KMS-11 (cell line): ENCODE measurements around the gene CACFD1.

Experiments
- H2AFZ ChIP-seq: fragments of 200-600 bp; sonication (generic); 2 replicates; pipeline ENCODE4 v1.6.1; 2016; ENCODE audit warnings: antibody characterized with exemption, mixed run types, low read depth
- H3K27ac ChIP-seq: fragments of 200-600 bp; sonication (generic); 2 replicates; pipeline ENCODE4 v1.6.1; 2016; ENCODE audit warnings: mild to moderate bottlenecking, mixed run types
- H3K27me3 ChIP-seq: fragments of 200-600 bp; sonication (generic); 2 replicates; pipeline ENCODE4 v1.6.1; 2017; ENCODE audit warnings: mild to moderate bottlenecking, low read depth, mixed run types, moderate library complexity; ENCODE audit not compliant: insufficient read depth
- H3K36me3 ChIP-seq: fragments of 200-600 bp; sonication (generic); 2 replicates; pipeline ENCODE4 v1.6.1; 2017; ENCODE audit warnings: mild to moderate bottlenecking, mixed run types; ENCODE audit not compliant: insufficient read depth
- H3K4me1 ChIP-seq: fragments of 200-600 bp; sonication (generic); 2 replicates; pipeline ENCODE4 v1.6.1; 2016; ENCODE audit warnings: mild to moderate bottlenecking, low read depth, mixed run types; ENCODE audit not compliant: poor library complexity, severe bottlenecking
- H3K4me2 ChIP-seq: fragments of 200-600 bp; sonication (generic); 2 replicates; pipeline ENCODE4 v1.7.0; 2016; ENCODE audit warnings: mild to moderate bottlenecking, mixed run types
- H3K4me3 ChIP-seq: fragments of 200-600 bp; sonication (generic); IDR thresholded peaks from 2 replicates; pipeline ENCODE4 v1.6.1; 2017; ENCODE audit warnings: low read depth, low read length, mixed read lengths; ENCODE audit not compliant: insufficient read depth
- H3K79me2 ChIP-seq: fragments of 200-600 bp; sonication (generic); 2 replicates; pipeline ENCODE4 v1.6.1; 2016; ENCODE audit warnings: low read depth, mixed run types; ENCODE audit not compliant: insufficient read depth
- H3K9ac ChIP-seq: fragments of 200-600 bp; sonication (generic); 2 replicates; pipeline ENCODE4 v1.6.1; 2016; ENCODE audit warnings: mild to moderate bottlenecking, mixed run types
- H4K20me1 ChIP-seq: fragments of 200-600 bp; sonication (generic); 2 replicates; pipeline ENCODE4 v1.6.1; 2016; ENCODE audit warnings: mild to moderate bottlenecking, mixed run types; ENCODE audit not compliant: insufficient read depth
- CTCF ChIP-seq: fragments of 200-600 bp; sonication (generic); conservative IDR thresholded peaks from 2 replicates; pipeline ENCODE4 v1.6.1; 2017; ENCODE audit warnings: low read depth, mild to moderate bottlenecking, antibody characterized with exemption, low read length, moderate library complexity, mixed read lengths

Gene CACFD1

GRCh38 chr9:133515615-133516255 lies 56.0 kb downstream of the CACFD1 start:
- Histone ChIP-seq H4K20me1 (no peaks in the 10 kb centered on the region), H3K27ac (no peak overlapping the region), H3K4me3 (no peak overlapping the region), H3K9ac (no peak overlapping the region), H3K27me3 (peaks cover 57% of the 10 kb centered on the region), H2AFZ (no peak overlapping the region), H3K79me2 (no peaks in the 10 kb centered on the region), H3K4me2 (no peak overlapping the region), H3K4me1 (no peaks in the 10 kb centered on the region), H3K36me3 (no peaks in the 10 kb centered on the region)
- TF ChIP-seq CTCF = no peak

- Histone ChIP-seq H3K9ac (no peak overlapping the region), H3K4me1 (no peaks in the 10 kb centered on the region), H3K27ac (no peak overlapping the region), H3K36me3 (no peaks in the 10 kb centered on the region), H3K27me3 (peaks cover 62% of the 10 kb centered on the region), H3K4me2 (no peak overlapping the region), H3K79me2 (no peaks in the 10 kb centered on the region), H4K20me1 (no peaks in the 10 kb centered on the region), H3K4me3 (no peak overlapping the region), H2AFZ (no peak overlapping the region)
- no peak for TF ChIP-seq CTCF
These were observed 56.6 kb downstream of the CACFD1 start for GRCh38 chr9:133516256-133516960.

GRCh38 chr9:133516961-133517350 lies 57.2 kb downstream of the CACFD1 start:
- no peaks in the 10 kb centered on the region for H3K36me3 ChIP-seq
- no peak for TF ChIP-seq CTCF

GRCh38 chr9:133517711-133518110 lies 57.9 kb downstream of the CACFD1 start:
- Histone ChIP-seq H3K4me2 (no peak overlapping the region), H3K9ac (no peak overlapping the region), H3K79me2 (no peaks in the 10 kb centered on the region), H2AFZ (no peak overlapping the region), H3K36me3 (no peaks in the 10 kb centered on the region), H3K27me3 (peaks cover 73% of the 10 kb centered on the region), H4K20me1 (no peaks in the 10 kb centered on the region), H3K4me3 (no peak overlapping the region), H3K4me1 (no peaks in the 10 kb centered on the region), H3K27ac (no peak overlapping the region)
- TF ChIP-seq CTCF = no peak

More at GRCh38 chr9:133516961-133517350, 57.2 kb downstream of the CACFD1 start:
- no peak overlapping the region for H2AFZ ChIP-seq
- H3K4me2 ChIP-seq = no peak overlapping the region
- no peaks in the 10 kb centered on the region for H4K20me1 ChIP-seq
- no peaks in the 10 kb centered on the region for H3K79me2 ChIP-seq
- no peak overlapping the region for H3K27ac ChIP-seq
- H3K4me3 ChIP-seq = no peak overlapping the region
- H3K27me3 ChIP-seq = peaks cover 68% of the 10 kb centered on the region
- no peak overlapping the region for H3K9ac ChIP-seq
- no peaks in the 10 kb centered on the region for H3K4me1 ChIP-seq
